ENCODE data around the gene CHEK1.

CHEK1 gene

DNA sequence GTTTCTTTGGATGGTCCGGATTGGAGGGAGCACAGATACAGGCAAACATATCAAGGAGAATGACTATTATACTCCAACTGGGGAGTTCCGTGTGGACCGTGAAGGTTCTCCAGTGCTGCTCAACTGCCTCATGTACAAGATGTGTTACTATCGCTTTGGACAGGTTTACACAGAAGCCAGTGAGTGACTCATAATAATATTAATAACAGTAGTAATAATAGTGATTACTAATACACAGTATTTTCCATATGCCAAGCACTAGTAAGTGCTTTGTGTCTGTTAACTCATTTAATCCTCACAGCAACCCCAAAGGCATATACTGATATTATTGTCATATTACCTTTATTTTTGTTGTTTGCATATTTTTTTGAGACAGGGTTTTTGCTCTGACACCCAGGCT is 6.6 kb upstream of the CHEK1 start:
- DNase-seq, result no peak
- no peak for TF ChIP-seq CTCF (IDR thresholded peaks at IDR 0.05; ENCODE audit: low read depth, low read length, missing control alignments)
- Histone ChIP-seq H3K36me3 (replicated peaks) (peaks cover 61% of the 10 kb centered on the region), H3K27me3 (replicated peaks) (no peaks in the 10 kb centered on the region), H3K4me3 (ENCODE audit: low read depth, low read length) (no peak overlapping the region), H3K27ac (no peak overlapping the region)
- in situ Hi-C loops (cut with HindIII; ENCODE audit: low pct_ligation_motif_present, low sequenced_read_pairs), result no loop called here

GRCh38 chr11:125621995-125622394 is 3.0 kb upstream of the CHEK1 start:
- H3K27ac ChIP-seq, result no peak overlapping the region
- no peak for TF ChIP-seq CTCF (IDR thresholded peaks at IDR 0.05; ENCODE audit: low read depth, low read length, missing control alignments)
- H3K4me3 ChIP-seq (ENCODE audit: low read depth, low read length), result no peak overlapping the region
- H3K27me3 ChIP-seq (replicated peaks), result no peaks in the 10 kb centered on the region
- in situ Hi-C loops (cut with HindIII; ENCODE audit: low pct_ligation_motif_present, low sequenced_read_pairs), result no loop called here
- no peak for DNase-seq
- H3K36me3 ChIP-seq (replicated peaks), result peaks cover 40% of the 10 kb centered on the region

DNA sequence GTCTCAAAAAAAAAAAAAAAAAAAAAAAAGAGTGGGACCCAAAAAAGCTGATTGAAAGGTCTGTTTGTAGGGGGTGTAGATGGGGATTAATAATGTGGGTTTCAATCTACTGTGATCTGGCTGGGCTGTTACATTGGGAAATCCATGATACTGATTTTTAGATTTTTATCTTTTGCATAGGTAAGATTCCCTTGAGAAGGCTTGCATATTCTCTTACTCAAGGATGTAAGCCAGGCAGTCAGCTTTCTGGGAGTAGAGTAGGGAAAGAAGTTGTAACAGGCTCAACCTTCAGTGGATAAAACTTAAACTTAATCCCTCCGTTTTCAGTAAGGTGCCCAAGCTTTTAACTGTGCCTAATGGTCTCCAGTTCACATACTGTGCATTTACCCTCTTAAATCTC is 1.9 kb upstream of the CHEK1 start:
- Histone ChIP-seq H3K27me3 (replicated peaks) (no peaks in the 10 kb centered on the region), H3K36me3 (replicated peaks) (peaks cover 29% of the 10 kb centered on the region), H3K27ac (no peak overlapping the region), H3K4me3 (ENCODE audit: low read depth, low read length) (no peak overlapping the region)
- DNase-seq, result no peak
- no peak for TF ChIP-seq CTCF (IDR thresholded peaks at IDR 0.05; ENCODE audit: low read depth, low read length, missing control alignments)
- in situ Hi-C loops (cut with HindIII; ENCODE audit: low pct_ligation_motif_present, low sequenced_read_pairs), result no loop called here

DNA sequence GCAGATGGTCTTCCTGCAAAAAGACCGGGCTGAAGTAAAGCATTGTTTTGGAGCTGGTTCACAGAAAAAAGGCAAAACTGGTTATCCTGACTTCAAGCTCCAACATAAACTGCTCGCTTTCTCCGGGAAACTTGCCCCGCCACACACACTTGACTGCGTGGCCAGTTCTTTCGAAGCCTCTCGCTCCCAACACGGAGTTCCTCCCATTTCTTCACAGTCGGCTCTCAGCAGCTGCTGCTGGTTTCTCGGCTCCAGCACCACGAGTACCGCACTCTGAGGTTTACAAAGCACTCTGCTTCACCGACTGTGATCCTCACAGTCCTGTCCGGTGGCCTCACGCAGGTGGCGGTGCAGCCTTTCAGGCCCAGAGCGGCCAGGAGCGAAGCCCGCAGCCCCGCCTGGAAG is 264 bp downstream of the CHEK1 start:
- Histone ChIP-seq H3K4me3 (ENCODE audit: low read depth, low read length) (peak overlapping the region; percentile 77), H3K36me3 (replicated peaks) (peaks cover 10% of the 10 kb centered on the region), H3K27me3 (replicated peaks) (no peaks in the 10 kb centered on the region), H3K27ac (peak overlapping the region; percentile 88)
- no peak for TF ChIP-seq CTCF (IDR thresholded peaks at IDR 0.05; ENCODE audit: low read depth, low read length, missing control alignments)
- no peak for DNase-seq
- in situ Hi-C loops (cut with HindIII; ENCODE audit: low pct_ligation_motif_present, low sequenced_read_pairs), result no loop called here

- Histone ChIP-seq H3K36me3 (replicated peaks) (peaks cover 6% of the 10 kb centered on the region), H3K4me3 (ENCODE audit: low read depth, low read length) (peak overlapping the region; percentile 77), H3K27me3 (replicated peaks) (no peaks in the 10 kb centered on the region), H3K27ac (peak overlapping the region; percentile 88)
- TF ChIP-seq CTCF (IDR thresholded peaks at IDR 0.05; ENCODE audit: low read depth, low read length, missing control alignments), result no peak
- peak; percentile 84 for DNase-seq
- in situ Hi-C loops (cut with HindIII; ENCODE audit: low pct_ligation_motif_present, low sequenced_read_pairs), result no loop called here
Measured at GRCh38 chr11:125625630-125626287, 796 bp downstream of the CHEK1 start.

Data from brain microvascular endothelial cell (primary cell).